ENCODE measurements around the gene CHRNB2.

GRCh38 chr1:154624746-154625643, 57.4 kb downstream of the CHRNB2 start:
- no peak for TF ChIP-seq CTCF (IDR thresholded peaks at IDR 0.05)
- no peak for TF ChIP-seq POLR2A (IDR thresholded peaks at IDR 0.05)

Data from lower leg skin (tissue), 3 donors.